ENCODE measurements around the gene GNB4. TPM values are rescaled to one million over a fixed set of nuclear protein-coding genes. Genes with fewer than 3 reads are reported as not detected.

Gene GNB4
- polyA plus RNA-seq (2013, experiment 1 of 2; ENCODE audit: insufficient read length), result 51.4 TPM
- polyA plus RNA-seq (2013, experiment 2 of 2; ENCODE audit: insufficient read length), result 56.5 TPM

DNA sequence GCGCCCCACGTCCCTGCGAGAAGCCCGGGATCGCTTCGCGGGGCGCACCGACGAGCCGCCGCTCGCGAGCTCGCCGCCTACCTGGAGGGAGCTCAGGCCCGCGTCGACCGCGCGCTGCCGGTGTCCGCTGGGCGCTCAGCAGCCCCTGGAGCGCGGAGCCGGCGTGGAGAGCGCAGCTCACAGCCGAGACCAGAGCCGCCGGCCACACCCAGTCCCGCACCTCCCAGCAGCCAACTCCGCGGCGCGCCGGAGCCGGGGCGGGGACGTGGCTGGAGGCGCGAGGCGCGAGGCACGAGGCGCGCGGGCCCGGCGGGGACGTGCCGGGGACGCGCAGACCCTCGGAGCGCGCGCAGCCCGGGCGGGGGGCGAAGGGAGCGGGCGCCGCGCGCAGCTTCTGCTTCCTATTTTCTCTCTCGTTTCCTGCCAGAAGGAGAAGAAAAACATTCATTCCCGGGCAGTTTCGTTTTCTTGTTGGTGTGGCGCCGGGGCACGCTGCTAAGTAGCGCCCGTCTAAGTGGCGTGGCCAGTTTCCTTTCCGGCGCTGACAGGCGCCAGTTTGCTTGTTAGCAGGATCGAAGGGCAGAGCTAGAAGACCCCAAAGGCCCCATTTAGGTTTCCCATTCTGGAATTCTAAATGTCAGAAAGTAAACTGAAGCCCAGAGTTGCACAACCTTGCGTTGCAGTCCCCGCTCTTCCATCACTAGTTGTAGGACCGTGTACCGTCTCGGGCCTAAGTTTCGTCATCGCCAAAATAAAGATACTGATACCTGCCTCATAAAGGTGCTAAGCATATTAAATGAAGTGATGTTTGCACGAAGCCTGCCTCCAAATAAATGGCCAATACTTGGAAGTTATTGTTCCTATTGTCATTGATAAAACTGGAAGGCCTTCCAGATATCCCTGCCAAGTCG, at the start of gene GNB4:
TSS of gene GNB4 (minus strand) at position 206 of the 911 bp plus-strand sequence. CDS start 25,270 bp downstream, outside the sequence.
- peak; percentile 91 for DNase-seq

DNA sequence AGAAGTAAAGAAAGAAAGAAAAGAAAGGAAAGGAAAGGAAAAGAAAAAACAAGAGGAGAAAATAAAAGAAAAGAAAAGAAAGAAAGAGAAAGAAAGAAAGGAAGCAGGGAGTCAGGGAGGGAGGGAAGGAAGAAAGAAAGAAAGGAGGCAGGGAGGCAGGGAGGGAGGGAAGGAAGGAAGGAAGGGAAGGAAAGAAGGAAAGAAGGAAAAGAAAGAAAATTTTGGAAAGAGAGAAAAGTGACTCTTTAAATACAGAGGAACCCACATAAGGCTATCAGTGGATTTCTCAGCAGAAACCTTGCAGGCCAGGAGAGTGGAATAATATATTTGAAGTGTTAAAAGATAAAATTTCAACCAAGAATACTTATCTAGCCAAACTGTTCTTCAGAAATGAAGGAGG, 44.2 kb upstream of the GNB4 start:
- DNase-seq, result no peak

DNA sequence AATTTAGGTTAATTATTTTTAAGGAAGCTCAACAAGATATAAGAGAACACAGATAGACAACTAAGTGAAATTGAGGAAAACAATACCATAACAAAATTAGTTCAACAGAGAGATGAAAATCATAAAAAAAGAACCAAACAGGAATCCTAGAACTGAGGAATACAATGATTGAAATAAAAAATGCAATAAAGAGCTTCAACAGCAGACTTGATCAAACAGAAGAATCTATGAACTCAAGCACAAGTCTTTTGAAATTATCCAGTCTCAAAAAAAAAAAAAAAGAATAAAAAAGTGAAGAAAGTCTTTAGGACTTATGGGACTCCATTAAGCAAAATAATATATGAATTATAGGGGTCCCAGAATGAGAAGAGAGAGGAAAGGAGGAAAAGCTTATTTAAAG, 42.0 kb upstream of the GNB4 start:
- DNase-seq, result no peak

DNA sequence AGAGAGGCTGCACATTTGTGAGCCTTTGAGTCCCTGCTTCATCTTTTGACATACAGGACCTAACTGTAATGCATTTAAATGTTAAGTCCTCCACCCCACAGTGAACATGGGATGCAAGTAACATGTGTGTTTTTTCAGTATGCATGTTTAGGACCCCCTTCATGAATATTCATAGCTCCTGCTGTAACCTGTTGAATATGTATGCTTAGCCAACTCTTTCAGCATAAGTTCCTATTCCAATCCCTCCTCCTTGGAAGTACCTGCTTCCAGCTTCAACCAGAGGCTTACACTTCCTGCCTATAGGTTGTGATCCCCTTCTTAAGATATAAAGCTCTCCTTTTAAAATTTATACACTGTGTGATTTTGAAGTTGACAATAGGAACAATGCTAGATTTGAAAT, 36.9 kb upstream of the GNB4 start:
- no peak for DNase-seq

DNA sequence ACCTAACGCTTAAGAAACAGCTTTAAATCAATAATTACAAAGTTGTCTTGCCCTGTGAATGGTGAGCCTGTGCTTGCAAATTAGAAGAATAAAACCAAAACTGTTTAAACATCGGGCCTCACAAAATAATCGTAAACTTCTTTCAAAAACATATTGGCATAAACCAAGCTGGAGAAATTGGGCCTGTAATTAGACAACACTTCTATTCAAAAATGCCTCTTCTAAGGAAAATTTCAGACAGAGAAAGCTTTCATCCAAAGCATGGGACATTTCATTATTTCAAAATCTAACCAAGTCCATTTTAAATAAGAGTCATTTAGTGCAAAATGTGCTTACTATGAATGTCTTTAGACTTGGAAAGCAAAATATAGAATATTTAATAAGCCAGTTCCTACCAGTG, 35.5 kb upstream of the GNB4 start:
- DNase-seq, result no peak

DNA sequence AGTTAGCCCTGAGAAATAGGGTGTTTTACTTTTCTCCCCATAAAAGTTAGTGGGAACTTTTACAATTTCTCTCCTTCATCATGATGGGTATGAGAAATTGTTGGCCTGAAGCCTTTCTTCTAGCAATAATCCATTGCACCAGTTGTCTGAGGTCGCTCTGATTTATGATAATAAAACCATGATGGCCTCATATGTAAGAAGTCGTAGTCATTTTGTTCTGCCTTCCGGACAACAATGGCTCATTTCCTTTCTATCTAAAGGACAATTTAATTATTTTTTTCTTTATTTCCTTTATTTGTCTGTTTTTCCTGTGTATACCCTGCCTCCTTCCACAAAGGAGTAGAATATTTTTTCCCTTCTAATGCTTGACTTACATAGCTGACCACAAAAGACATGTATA, 31.6 kb upstream of the GNB4 start:
- DNase-seq, result no peak

DNA sequence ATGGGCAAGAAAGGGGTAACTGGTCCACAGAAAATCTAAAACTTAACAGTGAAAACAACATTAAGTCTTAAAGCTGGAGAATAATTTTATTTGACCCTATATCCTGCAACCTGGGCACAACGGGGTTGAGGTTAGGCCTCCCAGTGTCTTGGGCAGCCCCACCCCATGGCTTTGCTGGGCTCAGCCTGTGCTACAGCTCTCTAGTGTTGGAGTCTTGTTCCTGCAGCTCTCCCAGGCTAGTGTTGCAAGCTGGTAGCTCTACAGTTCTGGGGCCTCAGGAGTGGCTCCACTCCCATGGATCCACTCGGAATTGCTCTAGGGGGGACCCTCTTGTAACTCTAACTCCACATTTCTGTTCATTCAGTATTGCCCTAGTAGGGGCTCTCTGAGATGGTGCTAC, 24.9 kb upstream of the GNB4 start:
- DNase-seq, result no peak

DNA sequence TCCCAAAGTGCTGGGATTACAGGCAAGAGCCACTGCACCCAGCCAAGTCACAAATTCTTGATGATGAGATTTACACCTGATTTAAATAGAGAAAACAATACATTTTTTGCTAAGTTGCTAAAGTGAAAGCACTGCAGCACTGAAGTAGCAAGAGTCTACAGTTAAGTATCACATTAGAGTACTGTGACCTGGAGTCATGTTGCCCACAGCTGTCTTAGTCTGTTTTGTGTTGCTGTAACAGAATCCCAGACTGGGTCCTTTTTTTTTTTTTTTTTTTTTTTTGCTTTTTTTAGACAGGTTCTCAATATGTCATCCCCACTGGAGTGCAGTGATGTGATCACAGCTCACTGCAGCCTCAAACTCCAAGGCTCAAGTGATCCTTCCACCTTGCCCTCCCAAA, 23.2 kb upstream of the GNB4 start:
- DNase-seq, result no peak

DNA sequence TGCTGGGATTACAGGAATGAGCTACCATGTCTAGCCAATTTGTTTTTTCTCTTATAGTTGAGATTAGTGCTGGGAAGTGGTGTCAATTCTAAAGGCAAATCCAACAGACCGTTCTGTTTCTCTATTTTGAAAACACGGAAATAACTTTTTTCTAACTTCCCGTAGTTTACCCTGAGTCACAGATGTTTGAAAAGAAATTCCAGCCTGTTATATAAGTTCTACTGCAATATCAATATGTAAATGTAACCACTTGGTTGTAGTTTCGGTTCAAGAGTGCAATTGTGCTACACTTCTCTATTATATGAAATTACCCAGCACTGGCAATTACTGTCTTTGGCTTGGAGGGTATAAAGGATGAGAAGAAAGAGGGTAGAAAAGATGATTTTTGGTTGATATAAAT, 22.3 kb upstream of the GNB4 start:
- DNase-seq, result no peak

DNA sequence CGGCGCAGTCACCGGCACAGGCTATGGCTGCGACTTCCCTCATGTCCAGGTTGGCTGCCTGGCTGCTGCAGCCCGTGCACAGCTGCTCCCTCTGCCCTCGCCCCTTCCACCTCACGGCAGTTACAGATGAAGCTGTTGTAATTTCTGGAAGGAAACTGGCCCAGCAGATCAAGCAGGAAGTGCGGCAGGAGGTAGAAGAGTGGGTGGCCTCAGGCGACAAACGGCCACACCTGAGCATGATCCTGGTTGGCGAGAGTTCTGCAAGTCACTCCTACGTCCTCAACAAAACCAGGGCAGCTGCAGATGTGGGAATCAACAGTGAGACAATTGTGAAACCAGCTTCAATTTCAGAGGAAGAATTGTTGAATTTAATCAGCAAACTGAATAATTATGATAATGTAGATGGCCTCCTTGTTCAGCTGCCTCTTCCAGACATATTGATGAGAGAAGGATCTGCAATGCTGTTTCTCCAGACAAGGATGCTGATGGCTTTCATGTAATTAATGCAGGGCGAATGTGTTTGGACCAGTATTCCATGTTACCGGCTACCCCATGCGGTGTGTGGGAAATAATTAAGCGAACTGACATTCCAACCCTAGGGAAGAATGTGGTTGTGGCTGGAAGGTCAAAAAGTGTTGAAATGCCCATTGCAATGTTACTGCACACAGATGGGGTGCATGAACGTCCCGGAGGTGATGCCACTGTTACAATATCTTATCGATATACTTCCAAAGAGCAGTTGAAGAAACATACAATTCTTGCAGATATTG, 13.2 kb upstream of the GNB4 start:
- no peak for DNase-seq

DNA sequence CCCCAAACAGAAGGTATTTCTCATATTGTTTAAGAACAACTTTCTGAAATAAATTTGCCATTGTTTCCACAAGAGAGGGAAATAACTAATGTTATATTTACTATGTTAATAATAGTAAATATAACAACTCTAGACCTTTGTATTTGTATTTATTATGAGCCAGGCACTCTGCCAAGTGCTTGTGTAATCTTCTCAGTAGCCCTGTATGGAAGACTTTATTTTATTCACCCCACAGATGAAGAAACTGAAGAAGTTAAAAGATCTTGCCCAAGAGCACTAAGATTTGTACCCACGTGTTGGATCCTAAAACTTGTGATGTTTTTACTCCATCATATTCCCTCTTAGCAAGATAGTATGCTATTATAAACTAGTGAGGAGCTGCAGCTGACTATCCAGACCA, 12.0 kb upstream of the GNB4 start:
- no peak for DNase-seq

DNA sequence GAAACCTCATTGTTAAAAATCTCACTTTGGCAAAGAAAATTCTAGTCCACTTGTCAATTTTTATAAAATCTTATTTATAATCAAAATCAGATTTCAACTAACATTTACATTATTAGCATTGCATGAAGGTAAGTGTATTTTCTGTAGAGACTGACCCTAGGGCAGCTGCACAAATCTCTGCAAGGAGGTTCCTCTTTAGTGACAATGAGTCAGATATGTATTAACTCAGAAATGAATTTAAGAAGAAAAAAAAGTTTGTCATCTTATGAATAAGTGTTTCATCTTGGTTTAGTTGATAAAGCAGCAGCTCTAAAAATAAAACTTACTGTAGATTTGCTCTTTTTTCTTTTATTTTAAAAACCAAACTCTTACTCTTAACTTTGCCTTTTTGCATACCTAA, 9.0 kb upstream of the GNB4 start:
- DNase-seq, result no peak

DNA sequence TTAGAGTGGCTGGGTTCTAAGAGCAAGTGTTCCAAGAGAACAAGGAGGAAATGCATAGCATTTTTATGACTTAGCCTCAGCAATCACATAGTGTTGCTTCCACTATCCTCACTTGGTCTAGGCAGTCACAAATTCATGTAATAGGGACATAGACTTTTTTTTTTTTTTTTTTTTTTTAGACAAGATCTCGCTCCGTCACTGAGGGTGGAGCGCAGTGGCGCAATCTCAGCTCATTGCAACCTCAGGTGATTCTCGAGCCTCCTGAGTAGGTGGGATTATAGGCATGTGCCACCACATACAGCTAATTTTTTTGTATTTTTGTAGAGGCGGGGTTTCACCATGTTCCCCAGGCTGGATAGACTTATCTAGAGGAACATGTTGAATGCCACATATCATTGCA, 4.7 kb upstream of the GNB4 start:
- no peak for DNase-seq

DNA sequence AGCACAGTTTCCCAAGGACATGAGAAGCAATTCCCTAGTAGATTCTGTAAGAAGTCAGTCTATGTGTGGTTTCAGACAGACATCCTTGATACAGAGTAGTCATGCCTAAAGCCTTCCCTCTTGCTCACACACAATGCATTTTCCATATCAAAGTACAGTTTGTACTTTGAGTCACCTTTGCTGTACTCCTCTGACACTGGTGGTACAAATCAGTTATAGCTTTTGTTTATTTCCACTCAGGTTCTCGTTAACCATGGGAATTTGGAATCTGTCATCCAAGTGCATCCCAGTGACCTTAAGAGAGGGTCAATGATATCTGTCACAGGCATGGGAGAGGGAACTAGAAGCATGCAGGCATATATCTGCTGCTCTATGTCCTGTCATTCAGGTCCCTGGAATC, 3.6 kb upstream of the GNB4 start:
- DNase-seq, result no peak

DNA sequence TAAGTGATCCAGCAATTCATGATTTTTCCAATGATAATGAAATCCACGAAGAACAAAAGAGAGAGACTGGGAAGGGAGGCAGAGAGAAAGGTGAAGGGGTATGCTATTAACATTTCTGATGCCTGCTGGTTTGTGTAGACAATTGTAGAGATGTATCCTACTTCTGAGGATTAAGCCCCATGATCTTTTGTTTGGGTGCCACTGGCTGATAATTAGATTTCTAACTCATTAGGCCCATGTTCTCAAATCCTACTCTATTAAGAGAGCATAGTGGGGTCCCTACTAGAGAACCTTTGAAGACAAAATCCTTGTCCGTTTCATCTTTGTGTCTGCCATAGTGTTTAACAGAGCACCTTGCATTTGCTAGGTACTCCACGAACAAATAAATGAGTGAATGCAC, 2.7 kb upstream of the GNB4 start:
- DNase-seq, result no peak

DNA sequence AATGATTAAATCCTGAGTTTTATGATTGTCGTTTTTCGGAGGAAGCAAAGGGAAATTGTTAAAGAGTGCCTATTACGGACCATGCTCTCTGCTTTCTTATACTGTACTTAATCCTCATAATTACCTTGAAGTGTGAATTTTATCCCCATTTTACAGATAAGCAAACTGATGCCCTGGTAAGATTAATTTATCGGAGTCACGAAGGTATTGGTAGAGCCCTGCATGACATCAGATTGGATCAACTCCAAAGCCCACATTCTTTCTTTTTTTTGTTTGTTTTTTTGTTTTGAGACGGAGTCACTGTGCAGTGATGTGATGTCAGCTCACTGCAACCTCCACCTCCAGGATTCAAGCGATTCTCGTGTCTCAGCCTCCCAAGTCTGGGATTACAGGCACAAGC, 1.6 kb upstream of the GNB4 start:
- no peak for DNase-seq

DNA sequence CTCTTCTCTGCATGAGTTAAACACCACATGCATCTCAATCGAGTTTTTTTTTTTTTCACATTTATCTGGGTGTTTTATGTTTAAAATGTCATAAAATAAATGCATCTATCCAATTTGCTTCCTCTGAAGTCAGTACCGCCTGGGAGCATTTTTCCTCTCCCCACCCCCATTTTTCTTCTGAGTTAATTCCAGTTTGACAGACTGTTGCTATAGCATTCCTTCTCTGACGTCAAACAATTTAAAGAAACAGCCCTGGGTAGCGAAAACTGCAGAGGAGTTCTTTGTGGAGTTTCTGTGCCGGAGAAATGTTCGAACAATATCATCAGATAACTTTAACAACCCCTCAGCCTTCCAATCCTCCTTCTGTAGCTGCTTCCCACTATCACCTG, 900 bp upstream of the GNB4 start:
- peak; percentile 82 for DNase-seq

DNA sequence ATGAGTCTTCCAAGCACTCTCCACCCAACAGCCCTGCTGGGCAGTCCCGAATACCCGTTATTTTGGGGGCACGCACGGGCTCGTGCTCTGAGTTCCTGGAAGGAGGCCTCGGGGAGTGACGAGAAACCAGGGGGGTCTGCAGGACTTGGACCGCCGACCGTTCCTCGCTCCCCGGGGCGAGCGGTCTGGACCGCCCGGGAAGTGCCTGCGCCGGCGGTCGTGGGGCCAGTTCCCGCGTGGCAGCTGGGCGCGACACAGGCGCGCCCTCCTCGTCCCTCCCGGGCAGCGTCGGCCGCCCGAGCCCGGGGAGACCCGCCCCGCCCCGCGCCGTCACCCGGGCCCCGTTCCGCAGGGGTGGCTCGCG, 387 bp downstream of the GNB4 start:
- peak; percentile 42 for DNase-seq

DNA sequence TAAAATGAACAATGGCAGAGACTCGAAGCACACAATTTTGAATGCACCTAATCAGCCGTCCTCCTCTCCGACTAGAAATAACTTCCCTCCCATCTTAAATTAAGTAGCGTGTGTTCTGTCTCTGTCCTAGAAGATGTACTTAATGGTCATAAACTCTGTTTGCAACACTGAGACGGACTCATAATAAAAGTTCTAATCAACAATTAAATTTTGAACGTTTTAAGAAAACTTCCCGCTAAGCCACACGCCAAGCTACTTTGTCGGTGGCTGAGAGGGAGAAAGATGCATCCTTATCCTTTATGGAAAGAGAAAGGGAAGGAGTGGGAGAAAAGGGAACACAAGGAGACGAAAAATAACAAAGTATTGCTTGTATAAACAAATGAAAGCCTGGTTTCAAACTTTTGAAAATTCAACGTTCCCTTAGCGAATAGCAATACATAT, 989 bp downstream of the GNB4 start:
- DNase-seq, result no peak

DNA sequence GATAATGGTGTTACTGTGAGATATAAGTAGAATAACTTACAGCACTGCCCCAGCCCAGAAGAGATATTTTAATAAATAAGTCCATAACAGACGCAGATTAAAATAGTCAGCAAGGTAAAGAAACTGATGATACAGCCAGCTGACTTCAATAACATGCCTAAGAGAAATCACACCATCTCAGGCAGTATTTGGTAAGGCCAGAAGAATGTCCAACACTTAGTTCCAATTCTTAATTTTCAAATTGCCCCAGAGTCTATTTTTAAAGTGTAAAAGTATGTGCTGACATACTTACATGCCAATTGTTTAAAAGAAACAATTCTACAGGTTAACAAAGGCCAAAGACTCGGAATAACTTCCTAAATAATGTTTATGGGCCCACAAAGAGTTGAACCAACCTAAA, 1.6 kb downstream of the GNB4 start:
- DNase-seq, result peak; percentile 46

DNA sequence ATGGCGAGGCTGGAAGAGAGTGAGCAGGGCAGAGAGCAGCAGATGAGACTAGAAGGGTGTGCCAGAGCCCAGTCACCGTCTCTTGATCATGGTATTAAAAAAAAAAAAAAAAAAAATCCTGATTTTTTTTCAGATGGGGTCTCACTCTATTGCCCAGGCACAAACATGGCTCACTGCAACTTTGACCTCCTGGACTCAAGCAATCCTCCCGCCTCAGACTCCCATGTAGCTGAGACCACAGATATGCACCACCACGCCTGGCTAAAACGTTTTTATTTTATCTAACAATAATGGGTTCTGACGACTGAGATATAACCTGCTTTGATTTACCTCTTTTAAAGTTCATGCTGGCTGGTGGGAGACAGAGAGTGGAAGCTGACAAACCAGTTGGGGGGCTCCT, 4.0 kb downstream of the GNB4 start:
- DNase-seq, result no peak

DNA sequence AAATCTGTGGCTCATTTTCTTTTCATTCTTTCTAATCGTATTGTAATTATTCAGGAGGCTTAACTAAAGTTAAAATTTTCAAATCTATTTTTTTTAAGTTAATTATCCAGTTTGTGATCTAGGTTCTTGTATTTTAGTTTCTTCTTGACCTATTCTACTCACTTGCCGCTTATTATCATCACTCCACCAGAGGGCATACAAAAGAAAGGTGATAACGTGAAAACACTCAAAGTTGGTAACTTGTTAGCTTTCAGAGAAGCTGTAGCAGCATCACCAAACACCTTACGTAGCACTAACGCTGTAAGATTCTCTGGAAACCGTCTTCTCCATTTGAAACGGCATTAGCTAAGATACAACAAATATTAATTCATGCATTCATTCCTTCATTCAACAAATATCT, 4.8 kb downstream of the GNB4 start:
- peak; percentile 40 for DNase-seq

DNA sequence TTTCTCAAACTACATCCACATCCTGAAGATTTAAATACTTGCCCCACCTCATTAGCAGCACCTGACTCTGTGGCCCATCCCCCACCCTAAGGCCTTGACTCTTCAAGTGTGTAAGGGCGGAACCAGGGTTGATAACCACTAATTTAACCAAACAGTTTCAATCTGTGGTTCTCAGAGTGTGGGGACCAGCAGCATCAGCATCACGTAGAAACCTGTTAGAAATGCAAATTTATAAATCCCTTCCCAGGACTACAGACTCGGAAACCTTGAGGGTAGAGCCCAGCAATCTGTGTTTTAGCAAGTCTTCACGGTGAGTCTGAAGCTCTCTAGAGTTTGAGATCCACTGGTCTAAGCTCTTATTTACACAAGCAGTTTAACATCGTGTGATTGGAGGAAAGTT, 12.4 kb downstream of the GNB4 start:
- no peak for DNase-seq

DNA sequence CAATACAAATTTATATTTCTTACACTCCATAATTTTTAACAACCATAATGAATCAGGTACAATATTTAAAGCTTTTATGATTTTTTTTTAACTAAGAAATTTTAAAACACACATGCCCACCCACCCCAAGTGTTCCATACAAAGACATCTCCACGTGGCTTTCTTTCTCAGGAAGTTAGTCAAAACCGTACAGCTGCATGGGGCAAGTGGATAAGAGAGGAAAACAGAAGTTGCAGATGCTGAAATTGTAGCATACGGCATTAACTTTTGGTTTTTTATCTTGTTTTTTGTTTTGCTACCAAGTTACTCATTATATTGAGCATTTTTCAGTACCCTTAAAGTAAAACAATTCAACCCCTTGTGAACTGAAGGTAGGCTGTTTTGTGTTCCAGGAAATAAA, 14.8 kb downstream of the GNB4 start:
- DNase-seq, result no peak

Data from fibroblast of skin of back (primary cell).